HG02642 (cell line): ENCODE measurements around the gene RPS6KA1.
A peak's percentile ranks its signal among the peaks of the same experiment; 100 is the strongest.

Source experiments
- ATAC-seq: cut with Tn5 transposase; IDR thresholded peaks from one replicate; pipeline ENCODE4 v1.9.1; 2021; ENCODE audit warnings: mild to moderate bottlenecking; ENCODE audit not compliant: unreplicated experiment, poor library complexity

Gene RPS6KA1

GRCh38 chr1:26552720-26553119, 23.2 kb downstream of the RPS6KA1 start:
- no peak for ATAC-seq

DNA sequence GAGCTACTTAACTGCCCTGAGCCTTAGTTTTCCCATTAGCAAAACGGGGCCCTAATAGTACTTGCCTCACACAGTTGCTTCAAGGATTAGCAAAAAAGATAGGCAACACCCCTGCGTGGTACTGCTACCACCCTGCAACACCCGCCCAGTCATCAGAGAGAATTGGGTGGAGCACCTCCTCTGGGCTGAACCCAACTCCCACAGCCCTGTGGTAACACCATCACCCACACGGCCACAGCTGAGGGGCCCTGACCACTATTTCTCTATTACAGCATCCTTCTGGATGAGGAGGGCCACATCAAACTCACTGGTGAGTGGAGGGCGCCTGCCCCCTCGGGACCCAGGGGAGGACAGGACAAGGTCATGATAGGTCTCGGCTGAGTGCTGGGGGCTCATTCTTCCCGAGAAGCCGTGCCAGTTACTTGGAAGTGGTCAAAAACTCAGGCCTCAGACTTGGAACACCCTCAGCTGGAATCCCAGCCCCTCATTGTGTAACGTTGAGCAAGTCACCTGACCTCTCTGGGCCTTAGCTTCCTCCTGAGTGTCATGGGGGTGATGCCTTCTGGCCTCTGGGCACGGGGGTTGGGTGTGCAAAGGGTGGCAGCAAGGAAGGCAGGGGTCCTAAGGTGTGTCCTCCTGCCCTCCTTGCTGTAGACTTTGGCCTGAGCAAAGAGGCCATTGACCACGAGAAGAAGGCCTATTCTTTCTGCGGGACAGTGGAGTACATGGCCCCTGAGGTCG, 24.6 kb downstream of the RPS6KA1 start:
- ATAC-seq, result no peak

GRCh38 chr1:26554781-26555180, 25.2 kb downstream of the RPS6KA1 start:
- no peak for ATAC-seq

- ATAC-seq, result no peak
These were observed 26.0 kb downstream of the RPS6KA1 start for GRCh38 chr1:26555550-26555981.

GRCh38 chr1:26556111-26556510, 26.6 kb downstream of the RPS6KA1 start:
- ATAC-seq, result no peak

DNA sequence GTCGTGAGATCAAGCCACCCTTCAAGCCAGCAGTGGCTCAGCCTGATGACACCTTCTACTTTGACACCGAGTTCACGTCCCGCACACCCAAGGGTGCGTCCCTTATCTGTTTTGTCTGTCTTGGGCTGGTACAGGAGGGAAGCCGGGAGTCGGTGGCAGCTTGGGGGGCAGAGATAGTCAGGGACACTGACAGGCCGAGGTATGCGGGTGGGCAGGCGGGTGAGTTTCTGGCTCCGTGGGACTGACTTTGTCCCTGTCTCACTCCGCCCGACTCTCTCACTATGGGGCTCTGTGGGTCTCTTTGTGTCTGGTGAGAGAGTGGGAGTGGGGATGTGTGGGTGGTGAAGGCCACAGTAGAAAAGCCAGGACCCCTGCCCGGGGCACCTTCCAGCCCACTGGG, 27.4 kb downstream of the RPS6KA1 start:
- ATAC-seq, result no peak

GRCh38 chr1:26558685-26559048, 29.1 kb downstream of the RPS6KA1 start:
- ATAC-seq, result no peak

DNA sequence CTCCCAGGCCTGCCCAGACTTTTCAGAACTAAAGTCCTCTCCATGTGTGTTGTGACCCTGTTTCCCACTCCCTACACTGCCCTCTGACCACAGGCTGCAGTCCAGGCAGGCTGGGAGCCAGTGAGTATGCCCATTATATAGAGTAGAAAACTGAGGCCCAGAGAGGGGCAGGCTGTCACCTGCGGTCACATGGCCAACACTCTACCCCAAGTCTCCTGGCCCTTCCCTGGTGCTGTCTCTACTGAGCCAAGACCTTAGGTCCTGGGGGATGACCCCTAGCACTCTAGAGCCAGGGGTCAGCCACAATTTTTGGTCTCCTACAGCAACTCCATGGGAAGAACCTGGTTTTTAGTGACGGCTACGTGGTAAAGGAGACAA, 30.8 kb downstream of the RPS6KA1 start:
- no peak for ATAC-seq

GRCh38 chr1:26570287-26570686, 40.7 kb downstream of the RPS6KA1 start:
- ATAC-seq, result no peak

- no peak for ATAC-seq
These were observed 41.8 kb downstream of the RPS6KA1 start for GRCh38 chr1:26571381-26571780.

DNA sequence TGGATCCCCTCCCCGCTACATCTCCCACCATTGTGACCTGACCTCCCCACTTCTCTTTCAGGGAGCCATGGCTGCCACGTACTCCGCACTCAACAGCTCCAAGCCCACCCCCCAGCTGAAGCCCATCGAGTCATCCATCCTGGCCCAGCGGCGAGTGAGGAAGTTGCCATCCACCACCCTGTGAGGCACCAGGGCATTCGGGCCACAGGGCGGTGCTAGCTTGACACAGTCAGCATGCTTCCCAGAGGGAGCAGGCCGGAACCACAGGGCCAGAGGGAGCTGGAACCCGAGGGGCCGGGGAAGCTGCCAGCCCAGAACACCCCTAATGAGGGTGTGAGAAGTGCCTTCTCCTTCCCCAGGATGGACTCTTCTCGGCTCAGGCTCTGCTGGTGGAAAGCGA, 44.5 kb downstream of the RPS6KA1 start:
- ATAC-seq, result no peak

GRCh38 chr1:26574719-26575251, 45.2 kb downstream of the RPS6KA1 start:
- ATAC-seq, result no peak

DNA sequence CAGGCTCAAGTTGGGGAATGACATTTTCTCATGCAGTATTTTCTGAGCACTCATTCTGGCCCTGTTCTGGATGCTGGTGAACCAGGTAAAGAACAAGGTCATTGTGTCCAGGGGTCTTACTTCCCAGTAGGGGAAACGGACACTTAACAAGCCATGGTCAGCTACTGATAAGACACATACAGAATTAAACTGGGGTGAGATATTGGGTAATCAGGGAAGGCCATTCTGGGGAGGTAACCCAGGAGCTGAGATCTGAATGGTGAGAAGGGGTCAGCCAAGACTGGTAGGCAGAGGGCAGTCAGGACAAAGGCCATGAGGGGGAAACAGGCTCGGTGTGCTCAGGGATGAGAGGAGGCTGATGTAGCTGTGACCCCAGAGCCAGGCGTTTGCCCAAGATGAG, 45.8 kb downstream of the RPS6KA1 start:
- ATAC-seq, result no peak

DNA sequence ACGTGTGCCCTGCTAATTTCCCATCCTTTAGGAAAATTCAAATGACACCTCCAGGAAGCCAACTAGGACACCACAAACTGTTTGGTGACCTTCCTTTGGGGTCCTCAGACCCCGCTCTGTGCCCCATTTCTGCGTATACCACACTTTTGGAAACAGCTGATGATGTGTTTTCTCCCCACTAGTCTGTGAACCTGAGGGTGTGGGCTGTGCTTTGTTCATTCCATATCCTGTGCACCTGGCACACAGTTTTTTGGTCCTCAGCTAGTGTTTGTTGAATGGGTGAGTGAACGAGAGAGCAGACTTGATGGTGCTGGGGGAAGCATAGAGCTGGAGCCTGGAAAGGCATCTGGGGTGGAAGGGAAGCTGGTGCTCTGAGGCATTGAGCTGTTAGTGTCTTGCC, 48.6 kb downstream of the RPS6KA1 start:
- ATAC-seq, result no peak

- ATAC-seq, result no peak
These were observed 50.1 kb downstream of the RPS6KA1 start for GRCh38 chr1:26579681-26580111.

- no peak for ATAC-seq
These were observed 50.6 kb downstream of the RPS6KA1 start for GRCh38 chr1:26580116-26580515.

DNA sequence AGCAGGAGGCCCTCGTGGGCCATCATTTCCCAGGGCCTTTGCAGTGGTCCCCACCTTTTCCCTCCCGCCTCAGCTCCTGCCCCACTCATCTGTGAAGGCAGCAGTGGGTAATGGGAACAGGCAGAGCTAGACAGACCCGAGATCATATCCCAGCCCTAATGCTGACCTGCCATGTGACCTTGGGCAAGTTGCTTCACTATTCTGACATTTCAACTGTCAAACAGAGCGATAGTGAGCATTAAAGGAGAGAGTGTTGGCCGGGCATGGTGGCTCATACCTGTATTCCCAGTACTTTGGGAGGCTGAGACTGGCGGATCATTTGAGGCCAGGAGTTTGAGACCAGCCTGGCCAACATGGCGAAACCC, 51.7 kb downstream of the RPS6KA1 start:
- no peak for ATAC-seq

- ATAC-seq, result no peak
These were observed 52.7 kb downstream of the RPS6KA1 start for GRCh38 chr1:26582053-26582835.

- peak; percentile 38 for ATAC-seq
These were observed 53.4 kb downstream of the RPS6KA1 start for GRCh38 chr1:26582836-26583460.

DNA sequence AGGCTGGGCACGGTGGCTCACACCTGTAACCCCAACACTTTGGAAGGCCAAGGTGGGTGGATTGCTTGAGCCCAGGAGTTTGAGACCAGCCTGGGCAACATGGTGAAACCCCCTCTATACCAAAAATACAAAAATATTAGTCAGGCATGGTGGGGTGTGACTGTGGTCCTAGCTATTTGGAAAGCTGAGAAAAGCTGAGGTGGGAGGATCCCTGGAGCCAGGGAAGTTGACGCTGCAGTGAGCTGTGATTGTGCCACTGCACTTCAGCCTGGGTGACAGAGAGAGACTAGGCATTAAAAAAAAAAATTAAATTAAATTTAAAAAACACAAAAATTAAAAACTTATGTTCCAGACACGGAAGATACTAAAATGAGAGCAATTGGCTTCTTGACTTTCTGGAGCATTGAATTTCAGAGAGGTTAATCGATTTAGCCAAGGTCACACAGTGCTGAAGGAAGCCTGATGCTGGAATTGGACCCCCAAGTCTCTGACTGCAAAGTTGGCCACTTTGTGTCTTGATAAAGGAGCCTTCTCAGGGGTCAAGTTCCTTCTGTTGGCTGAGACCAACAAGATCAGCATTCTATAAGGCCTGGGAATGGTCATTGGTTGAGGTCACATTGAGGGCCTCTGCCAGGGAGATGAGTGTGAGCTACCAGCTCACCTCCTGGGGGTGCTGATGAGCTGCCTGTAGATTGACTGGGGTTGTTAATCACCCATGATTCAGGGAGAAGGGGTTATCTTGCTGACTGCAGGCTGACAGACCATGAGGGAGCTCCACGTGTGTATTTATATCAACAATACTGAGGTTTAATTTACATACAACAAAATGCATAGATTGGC, 54.3 kb downstream of the RPS6KA1 start:
- no peak for ATAC-seq
